ENCODE data around the gene NHERF1.

Gene NHERF1

GRCh38 chr17:74761419-74761818, 13.0 kb downstream of the NHERF1 start:
- Histone ChIP-seq H3K36me3 (ENCODE audit: insufficient read depth, insufficient read length, low read length) (peaks cover 21% of the 10 kb centered on the region), H3K9ac (ENCODE audit: insufficient read length, low read depth) (peak overlapping the region; percentile 63), H3K9me3 (ENCODE audit: insufficient read depth, low read length) (no peaks in the 10 kb centered on the region), H3K4me1 (ENCODE audit: insufficient read depth, insufficient read length) (peaks cover 59% of the 10 kb centered on the region), H3K27me3 (ENCODE audit: insufficient read depth, insufficient read length) (no peaks in the 10 kb centered on the region), H3K4me3 (ENCODE audit: insufficient read length, low read depth) (no peak overlapping the region)
- TF ChIP-seq YY1 (IDR thresholded peaks at IDR 0.05; ENCODE audit: insufficient read depth, insufficient read length) (no peak), ZNF274 (IDR thresholded peaks at IDR 0.05; ENCODE audit: low read depth, low read length) (no peak), SUZ12 (IDR thresholded peaks at IDR 0.05; ENCODE audit: extremely low read depth, insufficient read depth, insufficient read length) (no peak)
- DNase-seq (ENCODE audit: low read depth, low spot score): no peak

DNA sequence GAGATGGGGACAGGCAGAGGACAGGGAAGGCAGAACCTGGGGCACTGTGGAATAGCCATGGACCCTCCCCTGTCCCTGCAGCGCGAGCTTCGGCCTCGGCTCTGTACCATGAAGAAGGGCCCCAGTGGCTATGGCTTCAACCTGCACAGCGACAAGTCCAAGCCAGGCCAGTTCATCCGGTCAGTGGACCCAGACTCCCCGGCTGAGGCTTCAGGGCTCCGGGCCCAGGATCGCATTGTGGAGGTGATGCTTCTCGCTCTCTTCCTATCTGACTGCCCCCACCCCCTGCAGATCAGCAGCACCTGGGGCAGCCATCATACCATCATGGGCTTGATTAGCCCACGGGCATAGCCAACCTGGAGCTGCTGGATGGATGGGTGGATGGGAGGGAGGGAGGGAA, 13.5 kb downstream of the NHERF1 start:
- Histone ChIP-seq H3K36me3 (ENCODE audit: insufficient read depth, insufficient read length, low read length) (peaks cover 26% of the 10 kb centered on the region), H3K4me1 (ENCODE audit: insufficient read depth, insufficient read length) (peaks cover 58% of the 10 kb centered on the region), H3K4me3 (ENCODE audit: insufficient read length, low read depth) (no peak overlapping the region), H3K9me3 (ENCODE audit: insufficient read depth, low read length) (no peaks in the 10 kb centered on the region), H3K27me3 (ENCODE audit: insufficient read depth, insufficient read length) (no peaks in the 10 kb centered on the region), H3K9ac (ENCODE audit: insufficient read length, low read depth) (no peak overlapping the region)
- TF ChIP-seq YY1 (IDR thresholded peaks at IDR 0.05; ENCODE audit: insufficient read depth, insufficient read length) (no peak), SUZ12 (IDR thresholded peaks at IDR 0.05; ENCODE audit: extremely low read depth, insufficient read depth, insufficient read length) (no peak)
- DNase-seq (ENCODE audit: low read depth, low spot score): no peak

DNA sequence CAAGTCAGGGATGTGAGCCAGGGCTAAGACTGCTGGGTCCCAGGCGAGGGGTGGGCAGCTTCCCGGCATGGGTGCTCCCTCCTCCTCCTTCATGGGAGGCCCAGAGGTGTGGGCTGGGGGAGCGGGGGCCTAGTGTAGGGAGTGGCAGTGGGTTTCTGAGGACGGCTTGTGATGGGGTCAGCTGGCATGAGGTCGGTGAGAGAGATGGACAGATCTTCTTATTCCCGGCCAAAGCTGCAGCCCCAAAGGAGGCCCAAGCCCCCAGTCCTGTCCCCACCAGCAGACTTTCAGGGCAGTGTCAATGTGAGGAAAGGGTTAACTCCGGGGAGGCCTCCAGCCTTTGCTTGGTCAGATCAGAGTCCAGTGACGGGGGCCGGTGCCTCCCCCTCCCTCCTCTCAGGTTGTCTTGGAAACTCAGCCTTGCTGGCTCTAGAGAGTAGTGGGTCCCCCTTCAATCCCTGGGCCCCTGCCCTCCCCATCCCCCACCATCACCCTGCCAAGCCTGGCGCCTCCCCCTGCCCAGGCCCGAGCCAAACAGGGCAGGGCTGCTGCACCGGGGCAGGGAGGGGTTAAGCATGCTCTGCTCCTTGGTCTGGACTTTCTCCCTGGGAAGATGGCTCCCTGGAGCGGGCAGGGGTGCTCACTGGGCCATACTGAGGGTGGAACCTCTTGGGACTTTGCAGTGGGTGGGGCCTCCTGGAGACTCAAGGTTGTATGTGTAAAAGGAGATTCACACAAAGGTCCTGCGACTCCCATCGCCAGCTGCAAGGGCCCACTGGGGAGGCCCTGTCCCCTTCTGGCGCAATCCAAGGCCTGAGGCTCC, 15.3 kb downstream of the NHERF1 start:
- DNase-seq (ENCODE audit: low read depth, low spot score): no peak
- peaks cover 40% of the 10 kb centered on the region for H3K4me1 ChIP-seq (ENCODE audit: insufficient read depth, insufficient read length)
- no peak overlapping the region for H3K9ac ChIP-seq (ENCODE audit: insufficient read length, low read depth)
- no peak overlapping the region for H3K4me3 ChIP-seq (ENCODE audit: insufficient read length, low read depth)
- peaks cover 42% of the 10 kb centered on the region for H3K36me3 ChIP-seq (ENCODE audit: insufficient read depth, insufficient read length, low read length)
- no peaks in the 10 kb centered on the region for H3K9me3 ChIP-seq (ENCODE audit: insufficient read depth, low read length)
- no peak for TF ChIP-seq YY1 (IDR thresholded peaks at IDR 0.05; ENCODE audit: insufficient read depth, insufficient read length)
- H3K27me3 ChIP-seq (ENCODE audit: insufficient read depth, insufficient read length): no peaks in the 10 kb centered on the region

GRCh38 chr17:74764751-74765286, 16.4 kb downstream of the NHERF1 start:
- H3K36me3 ChIP-seq (ENCODE audit: insufficient read depth, insufficient read length, low read length): peaks cover 51% of the 10 kb centered on the region
- TF ChIP-seq YY1 (IDR thresholded peaks at IDR 0.05; ENCODE audit: insufficient read depth, insufficient read length) (no peak), ZNF274 (IDR thresholded peaks at IDR 0.05; ENCODE audit: low read depth, low read length) (no peak), SUZ12 (IDR thresholded peaks at IDR 0.05; ENCODE audit: extremely low read depth, insufficient read depth, insufficient read length) (no peak)
- H3K9me3 ChIP-seq (ENCODE audit: insufficient read depth, low read length): no peaks in the 10 kb centered on the region
- no peak overlapping the region for H3K4me3 ChIP-seq (ENCODE audit: insufficient read length, low read depth)
- H3K27me3 ChIP-seq (ENCODE audit: insufficient read depth, insufficient read length): no peaks in the 10 kb centered on the region
- peak overlapping the region; percentile 14 for H3K9ac ChIP-seq (ENCODE audit: insufficient read length, low read depth)
- peaks cover 29% of the 10 kb centered on the region for H3K4me1 ChIP-seq (ENCODE audit: insufficient read depth, insufficient read length)
- no peak for DNase-seq (ENCODE audit: low read depth, low spot score)

DNA sequence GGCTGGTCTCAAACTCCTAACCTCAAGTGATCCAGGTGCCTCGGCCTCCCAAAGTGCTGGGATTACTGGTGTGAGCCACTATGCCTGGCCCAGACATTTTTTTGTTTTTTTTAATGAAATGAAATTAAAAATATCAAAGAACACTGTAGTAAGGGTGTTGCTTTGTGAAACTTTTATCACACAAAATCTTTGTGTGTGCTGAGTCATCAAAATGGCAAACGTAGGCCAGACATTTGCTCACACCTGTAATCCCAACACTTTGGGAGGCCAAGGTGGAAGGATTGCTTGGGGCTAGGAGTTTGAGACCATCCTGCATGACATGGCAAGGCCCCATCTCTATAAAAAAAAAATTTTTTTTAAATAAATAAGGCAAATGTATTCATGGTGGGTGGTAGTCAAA, 18.0 kb downstream of the NHERF1 start:
- Histone ChIP-seq H3K4me1 (ENCODE audit: insufficient read depth, insufficient read length) (peaks cover 19% of the 10 kb centered on the region), H3K36me3 (ENCODE audit: insufficient read depth, insufficient read length, low read length) (peaks cover 67% of the 10 kb centered on the region), H3K9ac (ENCODE audit: insufficient read length, low read depth) (no peak overlapping the region), H3K27me3 (ENCODE audit: insufficient read depth, insufficient read length) (no peaks in the 10 kb centered on the region), H3K4me3 (ENCODE audit: insufficient read length, low read depth) (no peak overlapping the region), H3K9me3 (ENCODE audit: insufficient read depth, low read length) (no peaks in the 10 kb centered on the region)
- DNase-seq (ENCODE audit: low read depth, low spot score): no peak
- no peak for TF ChIP-seq SUZ12 (IDR thresholded peaks at IDR 0.05; ENCODE audit: extremely low read depth, insufficient read depth, insufficient read length)
- TF ChIP-seq YY1 (IDR thresholded peaks at IDR 0.05; ENCODE audit: insufficient read depth, insufficient read length): no peak
- TF ChIP-seq ZNF274 (IDR thresholded peaks at IDR 0.05; ENCODE audit: low read depth, low read length): no peak

GRCh38 chr17:74767111-74767516, 18.7 kb downstream of the NHERF1 start:
- DNase-seq (ENCODE audit: low read depth, low spot score): no peak
- peaks cover 69% of the 10 kb centered on the region for H3K36me3 ChIP-seq (ENCODE audit: insufficient read depth, insufficient read length, low read length)
- no peak overlapping the region for H3K4me3 ChIP-seq (ENCODE audit: insufficient read length, low read depth)
- peak overlapping the region; percentile 13 for H3K9ac ChIP-seq (ENCODE audit: insufficient read length, low read depth)
- no peaks in the 10 kb centered on the region for H3K9me3 ChIP-seq (ENCODE audit: insufficient read depth, low read length)
- no peaks in the 10 kb centered on the region for H3K27me3 ChIP-seq (ENCODE audit: insufficient read depth, insufficient read length)
- TF ChIP-seq ZNF274 (IDR thresholded peaks at IDR 0.05; ENCODE audit: low read depth, low read length) (no peak), SUZ12 (IDR thresholded peaks at IDR 0.05; ENCODE audit: extremely low read depth, insufficient read depth, insufficient read length) (no peak), YY1 (IDR thresholded peaks at IDR 0.05; ENCODE audit: insufficient read depth, insufficient read length) (no peak)
- H3K4me1 ChIP-seq (ENCODE audit: insufficient read depth, insufficient read length): peaks cover 19% of the 10 kb centered on the region

DNA sequence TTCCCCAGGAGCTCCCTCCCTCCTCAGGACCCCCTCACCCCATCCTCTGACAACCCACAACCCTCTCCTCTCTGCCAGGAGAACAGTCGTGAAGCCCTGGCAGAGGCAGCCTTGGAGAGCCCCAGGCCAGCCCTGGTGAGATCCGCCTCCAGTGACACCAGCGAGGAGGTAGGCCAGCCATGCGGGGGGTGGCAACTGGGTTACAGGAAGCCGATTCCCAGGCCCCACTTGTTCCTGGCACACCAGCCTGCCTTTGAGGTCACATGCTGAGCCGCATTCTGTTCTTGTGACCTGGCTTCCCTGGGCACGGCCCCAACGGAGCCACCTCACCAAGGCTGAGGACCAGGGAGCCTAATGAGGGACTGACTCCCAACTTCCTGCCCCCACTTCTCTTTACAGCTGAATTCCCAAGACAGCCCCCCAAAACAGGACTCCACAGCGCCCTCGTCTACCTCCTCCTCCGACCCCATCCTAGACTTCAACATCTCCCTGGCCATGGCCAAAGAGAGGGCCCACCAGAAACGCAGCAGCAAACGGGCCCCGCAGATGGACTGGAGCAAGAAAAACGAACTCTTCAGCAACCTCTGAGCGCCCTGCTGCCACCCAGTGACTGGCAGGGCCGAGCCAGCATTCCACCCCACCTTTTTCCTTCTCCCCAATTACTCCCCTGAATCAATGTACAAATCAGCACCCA, 19.8 kb downstream of the NHERF1 start:
- TF ChIP-seq ZNF274 (IDR thresholded peaks at IDR 0.05; ENCODE audit: low read depth, low read length) (no peak), SUZ12 (IDR thresholded peaks at IDR 0.05; ENCODE audit: extremely low read depth, insufficient read depth, insufficient read length) (no peak)
- Histone ChIP-seq H3K9me3 (ENCODE audit: insufficient read depth, low read length) (no peaks in the 10 kb centered on the region), H3K36me3 (ENCODE audit: insufficient read depth, insufficient read length, low read length) (peaks cover 78% of the 10 kb centered on the region), H3K4me1 (ENCODE audit: insufficient read depth, insufficient read length) (peaks cover 14% of the 10 kb centered on the region), H3K4me3 (ENCODE audit: insufficient read length, low read depth) (no peak overlapping the region), H3K27me3 (ENCODE audit: insufficient read depth, insufficient read length) (no peaks in the 10 kb centered on the region), H3K9ac (ENCODE audit: insufficient read length, low read depth) (no peak overlapping the region)
- DNase-seq (ENCODE audit: low read depth, low spot score): no peak
